ENCODE measurements around the gene DGKI.

DNA sequence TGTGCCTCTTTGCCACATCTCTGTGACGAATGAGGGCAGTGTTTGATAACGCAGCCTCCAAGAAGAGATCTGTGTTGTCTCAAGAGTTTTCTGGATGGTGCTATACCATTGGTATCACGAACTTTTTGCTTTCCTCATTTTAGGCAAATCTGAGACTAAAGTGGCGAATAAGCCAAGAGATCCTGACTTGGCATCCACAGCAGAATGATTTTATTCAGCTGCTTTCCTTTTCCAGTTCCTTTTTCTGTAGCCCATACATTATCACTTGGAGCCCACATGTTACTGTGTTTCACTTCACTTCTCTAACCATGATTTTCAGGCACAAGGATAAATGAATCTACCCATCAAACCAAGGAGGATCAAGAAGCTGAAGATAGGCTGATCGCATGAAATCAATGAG, 325.3 kb downstream of the DGKI start:
- TF ChIP-seq, protein P1, sequence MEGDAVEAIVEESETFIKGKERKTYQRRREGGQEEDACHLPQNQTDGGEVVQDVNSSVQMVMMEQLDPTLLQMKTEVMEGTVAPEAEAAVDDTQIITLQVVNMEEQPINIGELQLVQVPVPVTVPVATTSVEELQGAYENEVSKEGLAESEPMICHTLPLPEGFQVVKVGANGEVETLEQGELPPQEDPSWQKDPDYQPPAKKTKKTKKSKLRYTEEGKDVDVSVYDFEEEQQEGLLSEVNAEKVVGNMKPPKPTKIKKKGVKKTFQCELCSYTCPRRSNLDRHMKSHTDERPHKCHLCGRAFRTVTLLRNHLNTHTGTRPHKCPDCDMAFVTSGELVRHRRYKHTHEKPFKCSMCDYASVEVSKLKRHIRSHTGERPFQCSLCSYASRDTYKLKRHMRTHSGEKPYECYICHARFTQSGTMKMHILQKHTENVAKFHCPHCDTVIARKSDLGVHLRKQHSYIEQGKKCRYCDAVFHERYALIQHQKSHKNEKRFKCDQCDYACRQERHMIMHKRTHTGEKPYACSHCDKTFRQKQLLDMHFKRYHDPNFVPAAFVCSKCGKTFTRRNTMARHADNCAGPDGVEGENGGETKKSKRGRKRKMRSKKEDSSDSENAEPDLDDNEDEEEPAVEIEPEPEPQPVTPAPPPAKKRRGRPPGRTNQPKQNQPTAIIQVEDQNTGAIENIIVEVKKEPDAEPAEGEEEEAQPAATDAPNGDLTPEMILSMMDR (IDR thresholded peaks at IDR 0.05): no peak
- no peak for TF ChIP-seq POLR2A (IDR thresholded peaks at IDR 0.05)
